H9 (cell line): ENCODE data around the gene HP1BP3. TPM values are rescaled to one million over a fixed set of nuclear protein-coding genes. Genes with fewer than 3 reads are reported as not detected.

Experiments used
- DNase-seq: peaks from one replicate; pipeline ENCODE4 v3.0.0-alpha.2; 2017
- H2AFZ ChIP-seq: one replicate; pipeline ENCODE4 v1.6.1; 2013; ENCODE audit warnings: mild to moderate bottlenecking, low read length, control low read depth, moderate library complexity
- H2AK5ac ChIP-seq: 2 replicates; pipeline ENCODE4 v1.6.1; 2013; ENCODE audit warnings: low read length, control low read depth, mixed read lengths; ENCODE audit not compliant: insufficient read length
- H2BK120ac ChIP-seq: one replicate; pipeline ENCODE4 v1.6.1; 2013; ENCODE audit warnings: low read depth, mild to moderate bottlenecking, low read length, control low read depth, inconsistent platforms; ENCODE audit not compliant: poor library complexity, severe bottlenecking
- H2BK12ac ChIP-seq: 2 replicates; pipeline ENCODE4 v1.6.1; 2013; ENCODE audit warnings: low read length, control low read depth, mixed read lengths, low read depth; ENCODE audit not compliant: insufficient read length
- H2BK15ac ChIP-seq: 2 replicates; pipeline ENCODE4 v1.6.1; 2013; ENCODE audit warnings: low read depth, low read length, control low read depth
- H2BK20ac ChIP-seq: one replicate; pipeline ENCODE4 v1.6.1; 2013; ENCODE audit warnings: low read depth, mild to moderate bottlenecking, low read length, control low read depth, inconsistent platforms; ENCODE audit not compliant: poor library complexity, severe bottlenecking
- H2BK5ac ChIP-seq: 2 replicates; pipeline ENCODE4 v1.6.1; 2013; ENCODE audit warnings: low read length, control low read depth, mixed read lengths; ENCODE audit not compliant: insufficient read length
- H3K14ac ChIP-seq: 2 replicates; pipeline ENCODE4 v1.6.1; 2013; ENCODE audit warnings: low read length, control low read depth; ENCODE audit not compliant: insufficient read depth
- H3K18ac ChIP-seq: 2 replicates; pipeline ENCODE4 v1.6.1; 2013; ENCODE audit warnings: low read depth, mild to moderate bottlenecking, mixed read lengths, low read length, control low read depth; ENCODE audit not compliant: insufficient read length
- H3K23ac ChIP-seq: 2 replicates; pipeline ENCODE4 v1.6.1; 2013; ENCODE audit warnings: low read length, control low read depth, mixed read lengths, low read depth; ENCODE audit not compliant: insufficient read length
- H3K23me2 ChIP-seq: 2 replicates; pipeline ENCODE4 v1.6.1; 2013; ENCODE audit warnings: low read depth, mild to moderate bottlenecking, mixed read lengths, low read length, control low read depth; ENCODE audit not compliant: insufficient read length, poor library complexity, severe bottlenecking
- H3K27ac ChIP-seq: 2 replicates; pipeline ENCODE4 v1.5.1; 2013; ENCODE audit warnings: low read length, control low read depth, mixed read lengths, low read depth; ENCODE audit not compliant: insufficient read length
- H3K27me3 ChIP-seq: 2 replicates; pipeline ENCODE4 v1.6.1; 2013; ENCODE audit warnings: low read length, control low read depth, inconsistent platforms; ENCODE audit not compliant: insufficient read depth
- H3K4ac ChIP-seq: 2 replicates; pipeline ENCODE4 v1.6.1; 2013; ENCODE audit warnings: low read depth, mild to moderate bottlenecking, control low read depth, inconsistent platforms, low read length, moderate library complexity
- H3K4me1 ChIP-seq: 2 replicates; pipeline ENCODE4 v1.6.1; 2013; ENCODE audit warnings: low read length, control low read depth, inconsistent platforms; ENCODE audit not compliant: insufficient read depth
- H3K4me2 ChIP-seq: 2 replicates; pipeline ENCODE4 v1.6.1; 2013; ENCODE audit warnings: low read length, control low read depth, mixed read lengths; ENCODE audit not compliant: insufficient read length, insufficient read depth
- H3K56ac ChIP-seq: 2 replicates; pipeline ENCODE4 v1.6.1; 2013; ENCODE audit warnings: low read depth, mild to moderate bottlenecking, mixed read lengths, low read length, control low read depth; ENCODE audit not compliant: insufficient read length
- H3K79me1 ChIP-seq: 2 replicates; pipeline ENCODE4 v1.6.1; 2013; ENCODE audit warnings: low read depth, mild to moderate bottlenecking, moderate library complexity, low read length, control low read depth, inconsistent platforms; ENCODE audit not compliant: insufficient read depth, poor library complexity, severe bottlenecking
- H3K79me2 ChIP-seq: 2 replicates; pipeline ENCODE4 v1.6.1; 2013; ENCODE audit warnings: low read length, control low read depth, inconsistent platforms; ENCODE audit not compliant: insufficient read depth
- H3K9ac ChIP-seq: 2 replicates; pipeline ENCODE4 v1.6.1; 2013; ENCODE audit warnings: low read length, control low read depth, mixed read lengths; ENCODE audit not compliant: insufficient read length; ENCODE audit errors: extremely low read depth
- H3K9me3 ChIP-seq: one replicate; pipeline ENCODE4 v1.6.1; 2013; ENCODE audit warnings: low read depth, low read length, inconsistent platforms; ENCODE audit not compliant: control insufficient read depth
- H3T11ph ChIP-seq: one replicate; pipeline ENCODE4 v1.6.1; 2013; ENCODE audit warnings: mild to moderate bottlenecking, low read length, control low read depth, inconsistent platforms
- H4K20me1 ChIP-seq: one replicate; pipeline ENCODE4 v1.6.1; 2013; ENCODE audit not compliant: control insufficient read depth, insufficient read length, insufficient read depth
- H4K5ac ChIP-seq: 2 replicates; pipeline ENCODE4 v1.6.1; 2013; ENCODE audit warnings: low read depth, mild to moderate bottlenecking, mixed read lengths, low read length, control low read depth; ENCODE audit not compliant: insufficient read length
- H4K8ac ChIP-seq: replicated peaks from 2 replicates; pipeline ENCODE4 v1.6.1; 2013; ENCODE audit warnings: low read length, control low read depth, mixed read lengths, low read depth; ENCODE audit not compliant: insufficient read length
- H4K91ac ChIP-seq: 2 replicates; pipeline ENCODE4 v1.6.1; 2013; ENCODE audit warnings: low read depth, mild to moderate bottlenecking, moderate library complexity, mixed read lengths, low read length, control low read depth; ENCODE audit not compliant: insufficient read length
- H3K27ac Mint-ChIP-seq, 3 experiments: 2 replicates in 2 of 3; 3 replicates in 1 of 3; pipeline ENCODE4 v1.8.0; 2020 to 2021; ENCODE audit warnings: mixed read lengths in 3 of 3, mild to moderate bottlenecking in 1 of 3, moderate library complexity in 1 of 3
- H3K27me3 Mint-ChIP-seq: 2 replicates; pipeline ENCODE4 v1.8.0; 2021; ENCODE audit warnings: low read depth, mild to moderate bottlenecking, moderate library complexity, mixed read lengths
- H3K36me3 Mint-ChIP-seq, 3 experiments: 2 replicates in 2 of 3; 3 replicates in 1 of 3; pipeline ENCODE4 v1.8.0; 2020 to 2021; ENCODE audit warnings: low read depth in 3 of 3, mixed read lengths in 3 of 3; ENCODE audit not compliant: insufficient read depth in 1 of 3
- H3K4me1 Mint-ChIP-seq, 2 experiments: 2 replicates each; pipeline ENCODE4 v1.8.0; 2020; ENCODE audit warnings: mixed read lengths in 2 of 2
- H3K4me3 Mint-ChIP-seq, 2 experiments: 2 replicates in 1 of 2; 3 replicates in 1 of 2; pipeline ENCODE4 v1.8.0; 2020 to 2021; ENCODE audit warnings: mild to moderate bottlenecking in 2 of 2, mixed read lengths in 2 of 2, moderate library complexity in 1 of 2
- H3K9me3 Mint-ChIP-seq, 2 experiments: 2 replicates in 1 of 2; 3 replicates in 1 of 2; pipeline ENCODE4 v1.8.0; 2020; ENCODE audit warnings: mild to moderate bottlenecking in 2 of 2, mixed read lengths in 2 of 2, moderate library complexity in 1 of 2
- WGBS: extraction: QIAGEN DNeasy Blood & Tissue Kit; methylation state at CpG from one replicate; pipeline ENCODE4 v1.1.7; 2013; ENCODE audit warnings: missing lambda C conversion rate, low lambda C conversion rate, mixed read lengths; ENCODE audit not compliant: insufficient read length; ENCODE audit errors: extremely low coverage; 5-methylcytosine and 5-hydroxymethylcytosine counted together
- total RNA-seq: library from RNA; stranded (reverse); gene quantifications from 2 replicates; pipeline ENCODE4 v1.2.1, GENCODE V29; 2021
- TF ChIP-seq, protein P1 (sequence below): fragments of 200-600 bp; sonication (generic); conservative IDR thresholded peaks from 3 replicates; pipeline ENCODE4 v1.8.0; 2021; ENCODE audit warnings: antibody characterized with exemption, mild to moderate bottlenecking

HP1BP3 gene
- total RNA-seq, 1 experiment from 2014 or later, result 127 TPM

DNA sequence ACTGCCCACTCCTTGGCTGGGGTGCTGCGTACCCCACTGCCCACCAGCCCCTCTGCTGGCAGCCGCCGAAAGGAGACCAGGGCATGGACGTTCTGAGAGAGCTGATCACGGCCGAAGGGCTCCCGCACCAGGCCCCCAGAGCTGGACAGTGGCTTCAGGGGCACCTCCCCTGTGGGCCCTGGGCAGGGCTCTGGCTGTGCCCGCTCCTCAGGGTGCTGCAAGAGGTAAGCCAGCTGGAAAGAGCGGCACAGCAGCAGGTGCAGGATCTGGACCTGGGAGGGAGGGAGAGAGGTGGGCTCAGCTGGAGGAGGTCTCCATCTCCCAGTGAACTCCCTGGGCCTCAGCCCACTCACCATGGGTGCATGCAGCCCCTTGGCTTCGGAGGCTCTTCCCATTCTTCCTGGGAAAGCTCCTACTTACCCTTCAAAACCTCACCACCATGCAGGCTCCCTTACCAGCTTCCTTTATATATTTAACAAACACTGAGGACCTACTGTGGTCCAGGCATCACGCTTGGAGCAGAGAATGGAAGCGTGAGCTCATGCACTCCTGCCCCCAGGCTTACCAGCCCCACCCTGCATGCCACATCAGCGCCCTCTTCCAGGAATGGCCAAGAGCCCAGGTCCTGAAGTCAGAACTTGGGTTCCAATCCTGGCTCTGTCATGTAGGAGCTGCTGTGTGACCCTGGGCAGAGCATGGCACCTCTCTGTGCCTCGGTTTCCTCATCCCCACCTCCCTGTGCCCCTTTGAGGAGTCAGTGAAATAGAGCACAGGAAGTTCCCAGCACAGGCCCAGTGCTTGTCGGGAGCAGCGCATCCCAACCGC is 62.5 kb downstream of the HP1BP3 start:
- Mint-ChIP-seq H3K36me3 (no peaks in the 10 kb centered on the region), H3K4me1 (peaks cover 20 to 27% of the 10 kb centered on the region in 2 experiments), H3K9me3 (no peaks in the 10 kb centered on the region; a peak in 1 of 5 replicates), H3K27me3 (peaks cover 28% of the 10 kb centered on the region), H3K4me3 (no peak overlapping the region), H3K27ac (no peak overlapping the region)
- Histone ChIP-seq H3K27ac (no peak overlapping the region), H3K27me3 (no peaks in the 10 kb centered on the region; the same call in 1 of the 2 replicates), H2BK120ac (no peak overlapping the region), H3K56ac (no peak overlapping the region), H2BK5ac (no peak overlapping the region), H3K18ac (no peak overlapping the region), H3K9ac (no peak overlapping the region), H2AK5ac (no peak overlapping the region), H3K79me2 (no peaks in the 10 kb centered on the region), H4K8ac (no peak overlapping the region), H3K9me3 (no peaks in the 10 kb centered on the region), H2BK20ac (no peak overlapping the region), H3K14ac (no peak overlapping the region; the same call in 1 of the 2 replicates), H3T11ph (no peak overlapping the region), H3K4ac (no peak overlapping the region), H3K23ac (no peak overlapping the region), H2AFZ (no peak overlapping the region), H4K5ac (no peak overlapping the region), H3K23me2 (peaks cover 3% of the 10 kb centered on the region), H4K91ac (no peak overlapping the region), H3K79me1 (no peaks in the 10 kb centered on the region), H2BK15ac (no peak overlapping the region), H4K20me1 (no peaks in the 10 kb centered on the region), H3K4me1 (peaks cover 4% of the 10 kb centered on the region; the same call in 1 of the 2 replicates), H3K4me2 (no peak overlapping the region), H2BK12ac (no peak overlapping the region)
- no CpG with 5 or more reads among the region's 17 CpGs for WGBS
- peak; percentile 20 for DNase-seq
- TF ChIP-seq, protein P1, sequence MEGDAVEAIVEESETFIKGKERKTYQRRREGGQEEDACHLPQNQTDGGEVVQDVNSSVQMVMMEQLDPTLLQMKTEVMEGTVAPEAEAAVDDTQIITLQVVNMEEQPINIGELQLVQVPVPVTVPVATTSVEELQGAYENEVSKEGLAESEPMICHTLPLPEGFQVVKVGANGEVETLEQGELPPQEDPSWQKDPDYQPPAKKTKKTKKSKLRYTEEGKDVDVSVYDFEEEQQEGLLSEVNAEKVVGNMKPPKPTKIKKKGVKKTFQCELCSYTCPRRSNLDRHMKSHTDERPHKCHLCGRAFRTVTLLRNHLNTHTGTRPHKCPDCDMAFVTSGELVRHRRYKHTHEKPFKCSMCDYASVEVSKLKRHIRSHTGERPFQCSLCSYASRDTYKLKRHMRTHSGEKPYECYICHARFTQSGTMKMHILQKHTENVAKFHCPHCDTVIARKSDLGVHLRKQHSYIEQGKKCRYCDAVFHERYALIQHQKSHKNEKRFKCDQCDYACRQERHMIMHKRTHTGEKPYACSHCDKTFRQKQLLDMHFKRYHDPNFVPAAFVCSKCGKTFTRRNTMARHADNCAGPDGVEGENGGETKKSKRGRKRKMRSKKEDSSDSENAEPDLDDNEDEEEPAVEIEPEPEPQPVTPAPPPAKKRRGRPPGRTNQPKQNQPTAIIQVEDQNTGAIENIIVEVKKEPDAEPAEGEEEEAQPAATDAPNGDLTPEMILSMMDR, result no peak
